Measurements from ENCODE around the gene GALM.

Gene GALM

DNA sequence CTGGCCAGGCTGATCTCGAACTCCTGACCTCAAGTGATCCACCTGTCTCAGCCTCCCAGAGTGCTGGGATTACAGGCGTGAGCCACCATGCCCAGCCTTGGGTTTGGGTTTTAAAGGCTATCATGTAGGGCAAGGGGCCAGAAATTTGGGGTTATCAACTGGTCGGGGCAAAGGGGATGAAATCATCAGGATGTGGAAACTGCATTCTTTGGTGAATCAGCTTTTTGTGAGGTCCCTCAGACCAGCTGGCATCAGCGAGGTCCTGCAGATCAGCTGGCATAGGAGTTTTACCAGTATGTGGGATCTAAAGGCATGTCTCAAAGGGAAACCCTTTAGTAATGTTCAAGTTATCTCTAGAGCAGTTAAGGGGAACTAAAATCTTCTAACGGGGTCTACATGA, 105.7 kb downstream of the GALM start:
- DNase-seq (ENCODE audit: low spot score), result no peak

GRCh38 chr2:38775097-38775920, 109.4 kb downstream of the GALM start:
- no peak for DNase-seq (ENCODE audit: low spot score)

- no peak for DNase-seq (ENCODE audit: low spot score)
These were observed 110.0 kb downstream of the GALM start for GRCh38 chr2:38775921-38776225.

- DNase-seq (ENCODE audit: low spot score), result no peak
These were observed 110.6 kb downstream of the GALM start for GRCh38 chr2:38776531-38776930.

GRCh38 chr2:38778687-38779082, 112.8 kb downstream of the GALM start:
- DNase-seq (ENCODE audit: low spot score), result no peak

GRCh38 chr2:38783586-38783985, 117.7 kb downstream of the GALM start:
- no peak for DNase-seq (ENCODE audit: low spot score)
